HG02642 (cell line): ENCODE data around the gene GPR157.
A peak's percentile ranks its signal among the peaks of the same experiment; 100 is the strongest.

Experiments
- ATAC-seq: cut with Tn5 transposase; IDR thresholded peaks from one replicate; pipeline ENCODE4 v1.9.1; 2021; ENCODE audit warnings: mild to moderate bottlenecking; ENCODE audit not compliant: unreplicated experiment, poor library complexity

The GPR157 gene

GRCh38 chr1:9093581-9093980 lies 35.3 kb downstream of the GPR157 start:
- ATAC-seq, result no peak

GRCh38 chr1:9093091-9093490 lies 35.8 kb downstream of the GPR157 start:
- no peak for ATAC-seq

GRCh38 chr1:9088807-9089206 lies 40.1 kb downstream of the GPR157 start:
- no peak for ATAC-seq

GRCh38 chr1:9087411-9088125 lies 41.3 kb downstream of the GPR157 start:
- ATAC-seq, result no peak

GRCh38 chr1:9086796-9087195 lies 42.1 kb downstream of the GPR157 start:
- ATAC-seq, result no peak

- ATAC-seq, result no peak
Measured at GRCh38 chr1:9086045-9086444, 42.9 kb downstream of the GPR157 start.

GRCh38 chr1:9085306-9085940 lies 43.5 kb downstream of the GPR157 start:
- no peak for ATAC-seq

- ATAC-seq, result no peak
Measured at GRCh38 chr1:9084906-9085305, 44.0 kb downstream of the GPR157 start.

GRCh38 chr1:9081473-9081872 lies 47.4 kb downstream of the GPR157 start:
- no peak for ATAC-seq

- ATAC-seq, result no peak
Measured at GRCh38 chr1:9080705-9081291, 48.1 kb downstream of the GPR157 start.

- ATAC-seq, result peak; percentile 58
Measured at GRCh38 chr1:9079988-9080704, 48.8 kb downstream of the GPR157 start.

- ATAC-seq, result no peak
Measured at GRCh38 chr1:9078752-9079500, 50.0 kb downstream of the GPR157 start.

GRCh38 chr1:9078015-9078751 lies 50.7 kb downstream of the GPR157 start:
- ATAC-seq, result peak; percentile 30

GRCh38 chr1:9075022-9075421 lies 53.9 kb downstream of the GPR157 start:
- no peak for ATAC-seq

- no peak for ATAC-seq
Measured at GRCh38 chr1:9073143-9073542, 55.8 kb downstream of the GPR157 start.

GRCh38 chr1:9071554-9072235 lies 57.2 kb downstream of the GPR157 start:
- ATAC-seq, result no peak

- no peak for ATAC-seq
Measured at GRCh38 chr1:9070486-9070885, 58.4 kb downstream of the GPR157 start.

GRCh38 chr1:9069326-9070100 lies 59.4 kb downstream of the GPR157 start, which contains the start of gene SLC2A5:
SLC2A5 (minus strand) TSS chr1:9069635; CDS start chr1:9069536, 99 bp downstream.
- peak; percentile 89 for ATAC-seq
